Transverse colon (tissue), 4 donors: ENCODE results near the gene BICD1. TPM values are rescaled to one million over a fixed set of nuclear protein-coding genes. Genes with fewer than 3 reads are reported as not detected.

ENCODE experiments used
- DNase-seq: peaks from one replicate; pipeline ENCODE4 v3.0.0-alpha.2; 2019
- H3K27ac ChIP-seq, 4 donors: fragments of 200-600 bp; sonication (generic); 2 replicates each; pipeline ENCODE4 v1.5.1; 2016 to 2018; ENCODE audit warnings: inconsistent platforms in 4 of 4
- H3K27me3 ChIP-seq: fragments of 200-600 bp; sonication (generic); 2 replicates; pipeline ENCODE4 v1.5.1; 2017; ENCODE audit warnings: inconsistent platforms
- H3K36me3 ChIP-seq, 4 donors: fragments of 200-600 bp; sonication (generic); 2 replicates each; pipeline ENCODE4 v1.5.1; 2017 to 2019; ENCODE audit warnings: inconsistent platforms in 4 of 4
- H3K4me1 ChIP-seq, 4 donors: fragments of 200-600 bp; sonication (generic); 2 replicates each; pipeline ENCODE4 v1.5.1; 2017 to 2020; ENCODE audit warnings: inconsistent platforms in 4 of 4
- H3K4me3 ChIP-seq, 4 donors: fragments of 200-600 bp; sonication (generic); 1 replicate in 1 of 4; 2 replicates in 3 of 4; pipeline versions ENCODE4 v1.5.1 to v1.6.1; 2017 to 2019; ENCODE audit warnings: inconsistent platforms in 4 of 4
- H3K9me3 ChIP-seq, 2 donors: fragments of 200-600 bp; sonication (generic); 2 replicates each; pipeline ENCODE4 v1.5.1; 2017 to 2019; ENCODE audit warnings: inconsistent platforms in 2 of 2
- EP300 ChIP-seq: sonication (generic); formaldehyde crosslinking; IDR thresholded peaks from one replicate; pipeline ENCODE4 v1.6.1; 2017; ENCODE audit warnings: antibody characterized with exemption, low read depth
- POLR2A ChIP-seq: fragments of 450-650 bp; IDR thresholded peaks from one replicate; pipeline ENCODE4 v1.6.1; 2016; ENCODE audit warnings: antibody characterized with exemption, mild to moderate bottlenecking, moderate library complexity
- POLR2AphosphoS5 ChIP-seq, 3 donors: sonication (generic); formaldehyde crosslinking; IDR thresholded peaks; one replicate each; pipeline ENCODE4 v1.6.1; 2016; ENCODE audit warnings: antibody characterized with exemption in 3 of 3
- WGBS, 2 donors: methylation state at CpG; one replicate each; pipeline ENCODE4 v1.1.5; 2018; ENCODE audit warnings: low coverage in 1 of 2; 5-methylcytosine and 5-hydroxymethylcytosine counted together
- in situ Hi-C, 4 donors: fragments of 200-750 bp; cut with MboI; loops; one replicate each; pipeline versions ENCODE4 v1.15.0 to v1.15.1; 2017; ENCODE audit warnings: low sequenced_read_pairs in 3 of 4, low pct_ligation_motif_present in 1 of 4, low pct_unique_long_range_greater_than_20kb in 1 of 4
- intact Hi-C: fragments of 100-400 bp; cut with DNase I; formaldehyde crosslinking; loops from one replicate; pipeline ENCODE4 v1.15.1; 2023; ENCODE audit warnings: low total_unique reads
- total RNA-seq, 4 donors: library from RNA; depleted of rRNA; stranded (reverse); fragments of >200 nt; gene quantifications; one replicate each; pipeline ENCODE4 v1.1.0, GENCODE V29; 2016
- TF ChIP-seq, protein P1 (sequence below), 5 experiments: fragments of 200-600 bp in 3 of 5; fragments of 450-650 bp in 2 of 5; sonication (generic) in 3 of 5; IDR thresholded peaks; 1 replicate in 2 of 5; 2 replicates in 3 of 5; pipeline ENCODE4 v1.5.1; 2016 to 2017; ENCODE audit warnings: antibody characterized with exemption in 5 of 5, inconsistent platforms in 3 of 5, mild to moderate bottlenecking in 2 of 5, moderate library complexity in 1 of 5

The BICD1 gene
- total RNA-seq, 4 donors from 2014 or later = 0.75 to 27.7 (median 5.2) TPM

GRCh38 chr12:32257695-32258496, 151.2 kb downstream of the BICD1 start:
- TF ChIP-seq POLR2AphosphoS5 (IDR thresholded peaks at IDR 0.05) = no peak
- no peak for TF ChIP-seq POLR2A
- TF ChIP-seq EP300 = no peak
- TF ChIP-seq, protein P1, sequence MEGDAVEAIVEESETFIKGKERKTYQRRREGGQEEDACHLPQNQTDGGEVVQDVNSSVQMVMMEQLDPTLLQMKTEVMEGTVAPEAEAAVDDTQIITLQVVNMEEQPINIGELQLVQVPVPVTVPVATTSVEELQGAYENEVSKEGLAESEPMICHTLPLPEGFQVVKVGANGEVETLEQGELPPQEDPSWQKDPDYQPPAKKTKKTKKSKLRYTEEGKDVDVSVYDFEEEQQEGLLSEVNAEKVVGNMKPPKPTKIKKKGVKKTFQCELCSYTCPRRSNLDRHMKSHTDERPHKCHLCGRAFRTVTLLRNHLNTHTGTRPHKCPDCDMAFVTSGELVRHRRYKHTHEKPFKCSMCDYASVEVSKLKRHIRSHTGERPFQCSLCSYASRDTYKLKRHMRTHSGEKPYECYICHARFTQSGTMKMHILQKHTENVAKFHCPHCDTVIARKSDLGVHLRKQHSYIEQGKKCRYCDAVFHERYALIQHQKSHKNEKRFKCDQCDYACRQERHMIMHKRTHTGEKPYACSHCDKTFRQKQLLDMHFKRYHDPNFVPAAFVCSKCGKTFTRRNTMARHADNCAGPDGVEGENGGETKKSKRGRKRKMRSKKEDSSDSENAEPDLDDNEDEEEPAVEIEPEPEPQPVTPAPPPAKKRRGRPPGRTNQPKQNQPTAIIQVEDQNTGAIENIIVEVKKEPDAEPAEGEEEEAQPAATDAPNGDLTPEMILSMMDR (IDR thresholded peaks at IDR 0.05) = no peak
- Histone ChIP-seq H3K4me3 (no peak overlapping the region), H3K9me3 (no peaks in the 10 kb centered on the region), H3K4me1 (no peaks in the 10 kb centered on the region), H3K27me3 (no peaks in the 10 kb centered on the region), H3K27ac (no peak overlapping the region), H3K36me3 (no peaks in the 10 kb centered on the region)
- DNase-seq = no peak
- WGBS, 2 donors = 84 to 88% methylated on average over 7 of the region's 7 CpGs
- intact Hi-C loops = no loop called here
- in situ Hi-C loops = no loop called here

GRCh38 chr12:32260696-32261095, 154.0 kb downstream of the BICD1 start:
- H3K36me3 ChIP-seq = no peaks in the 10 kb centered on the region
- H3K4me1 ChIP-seq = no peaks in the 10 kb centered on the region
- H3K9me3 ChIP-seq = no peaks in the 10 kb centered on the region
- in situ Hi-C loops = no loop called here
- intact Hi-C loops = no loop called here
- no peak for DNase-seq
- TF ChIP-seq, protein P1 (IDR thresholded peaks at IDR 0.05) = no peak
- TF ChIP-seq POLR2A = no peak
- TF ChIP-seq POLR2AphosphoS5 (IDR thresholded peaks at IDR 0.05) = no peak
- no peak for TF ChIP-seq EP300
- no peak overlapping the region for H3K27ac ChIP-seq
- WGBS, 2 donors = 60 to 88% methylated on average over 2 to 3 of the region's 3 CpGs
- no peak overlapping the region for H3K4me3 ChIP-seq
- no peaks in the 10 kb centered on the region for H3K27me3 ChIP-seq

- Histone ChIP-seq H3K4me1 (no peaks in the 10 kb centered on the region), H3K27ac (no peak overlapping the region), H3K4me3 (no peak overlapping the region), H3K27me3 (no peaks in the 10 kb centered on the region), H3K36me3 (no peaks in the 10 kb centered on the region), H3K9me3 (no peaks in the 10 kb centered on the region)
- no peak for DNase-seq
- 67 to 88% methylated on average over 1 of the region's 1 CpG for WGBS, 2 donors
- intact Hi-C loops = no loop called here
- in situ Hi-C loops = no loop called here
- TF ChIP-seq EP300 = no peak
- TF ChIP-seq POLR2AphosphoS5 (IDR thresholded peaks at IDR 0.05) = no peak
- TF ChIP-seq, protein P1 (IDR thresholded peaks at IDR 0.05) = no peak
- no peak for TF ChIP-seq POLR2A
Observed at GRCh38 chr12:32261638-32262037, 155.0 kb downstream of the BICD1 start.

- WGBS, 2 donors = 18 to 47% methylated on average over 5 of the region's 5 CpGs
- in situ Hi-C loops = no loop called here
- H3K27ac ChIP-seq = no peak overlapping the region
- no peak overlapping the region for H3K4me3 ChIP-seq
- H3K4me1 ChIP-seq = no peaks in the 10 kb centered on the region
- no peaks in the 10 kb centered on the region for H3K36me3 ChIP-seq
- TF ChIP-seq POLR2A (no peak), EP300 (no peak), POLR2AphosphoS5 (IDR thresholded peaks at IDR 0.05) (no peak)
- TF ChIP-seq, protein P1 (IDR thresholded peaks at IDR 0.05) = no peak
- DNase-seq = no peak
- H3K9me3 ChIP-seq = no peaks in the 10 kb centered on the region
- intact Hi-C loops = no loop called here
- H3K27me3 ChIP-seq = no peaks in the 10 kb centered on the region
Observed at GRCh38 chr12:32264961-32265360, 158.3 kb downstream of the BICD1 start.
